GM10248 (cell line): ENCODE measurements around the gene TAS2R10.
"Not testable (repeated sequence)": the region's sequence is repeated elsewhere in the genome, so short reads cannot be mapped to it uniquely, and the experiment has no call there.

ENCODE experiments used
- CTCF ChIA-PET: fragments of 300-600 bp; sonication (Branson Sonifier 250); formaldehyde crosslinking; extraction: SDS; loops from one replicate; lab custom pipeline; 2021; ENCODE audit warnings: antibody characterized with exemption; lab: Yijun Ruan, JAX
- POLR2A ChIA-PET: fragments of 350-650 bp; sonication (Branson Sonifier 250); formaldehyde crosslinking; extraction: SDS; loops from one replicate; lab custom pipeline; 2020; ENCODE audit warnings: antibody characterized with exemption; lab: Yijun Ruan, JAX
- DNase-seq: peaks from one replicate; pipeline ENCODE4 v3.0.0; 2012; ENCODE audit errors: extremely low spot score
- TF ChIP-seq, protein P1 (sequence below): IDR thresholded peaks from 2 replicates; pipeline ENCODE4 v1.5.1; 2012; ENCODE audit warnings: mild to moderate bottlenecking, low read depth; ENCODE audit errors: extremely low read depth, missing control alignments, control extremely low read depth

TAS2R10 gene

DNA sequence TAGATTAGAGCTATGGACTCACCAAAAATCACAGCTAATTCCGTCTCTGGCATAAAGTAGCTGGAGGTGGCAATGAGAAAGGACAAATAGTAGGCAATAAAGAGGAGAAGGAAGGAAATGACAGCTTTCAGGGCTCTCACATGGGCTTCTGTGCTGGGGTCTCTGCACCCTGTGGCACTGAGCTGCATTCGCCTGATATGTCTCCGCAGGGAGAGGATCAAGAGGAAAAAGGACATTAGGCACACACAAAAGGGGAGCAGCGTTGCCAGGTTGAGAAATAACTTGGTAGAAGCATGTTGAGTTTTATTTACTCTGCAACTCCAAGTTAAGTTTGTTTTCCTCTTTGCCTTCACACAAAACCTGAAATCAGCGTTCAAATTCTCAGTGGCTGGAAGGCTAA lies 24.4 kb downstream of the TAS2R10 start:
- DNase-seq = no peak
- ChIA-PET POLR2A (no interaction called here), CTCF (no interaction called here)
- TF ChIP-seq, protein P1, sequence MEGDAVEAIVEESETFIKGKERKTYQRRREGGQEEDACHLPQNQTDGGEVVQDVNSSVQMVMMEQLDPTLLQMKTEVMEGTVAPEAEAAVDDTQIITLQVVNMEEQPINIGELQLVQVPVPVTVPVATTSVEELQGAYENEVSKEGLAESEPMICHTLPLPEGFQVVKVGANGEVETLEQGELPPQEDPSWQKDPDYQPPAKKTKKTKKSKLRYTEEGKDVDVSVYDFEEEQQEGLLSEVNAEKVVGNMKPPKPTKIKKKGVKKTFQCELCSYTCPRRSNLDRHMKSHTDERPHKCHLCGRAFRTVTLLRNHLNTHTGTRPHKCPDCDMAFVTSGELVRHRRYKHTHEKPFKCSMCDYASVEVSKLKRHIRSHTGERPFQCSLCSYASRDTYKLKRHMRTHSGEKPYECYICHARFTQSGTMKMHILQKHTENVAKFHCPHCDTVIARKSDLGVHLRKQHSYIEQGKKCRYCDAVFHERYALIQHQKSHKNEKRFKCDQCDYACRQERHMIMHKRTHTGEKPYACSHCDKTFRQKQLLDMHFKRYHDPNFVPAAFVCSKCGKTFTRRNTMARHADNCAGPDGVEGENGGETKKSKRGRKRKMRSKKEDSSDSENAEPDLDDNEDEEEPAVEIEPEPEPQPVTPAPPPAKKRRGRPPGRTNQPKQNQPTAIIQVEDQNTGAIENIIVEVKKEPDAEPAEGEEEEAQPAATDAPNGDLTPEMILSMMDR = no peak

DNA sequence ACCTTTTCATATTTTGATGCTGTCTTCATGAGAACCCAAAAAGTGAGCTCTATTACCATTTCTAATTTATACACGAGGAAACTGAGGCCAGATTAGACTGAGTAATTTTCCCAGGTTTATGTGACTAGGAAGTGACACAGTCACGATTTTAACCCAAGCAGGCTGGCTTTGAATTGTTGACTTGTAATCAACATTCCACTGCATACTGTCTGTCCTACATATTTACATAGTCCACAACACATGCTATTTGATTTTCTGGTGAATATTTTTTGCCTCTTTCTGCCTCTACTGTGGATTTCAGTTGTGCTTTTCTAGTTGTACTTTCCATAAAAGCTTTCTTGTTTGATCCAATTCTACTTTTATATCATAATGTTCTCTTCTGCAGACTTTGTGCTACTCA lies 31.9 kb downstream of the TAS2R10 start:
- TF ChIP-seq, protein P1 = no peak
- no peak for DNase-seq
- POLR2A ChIA-PET = no interaction called here
- CTCF ChIA-PET = no interaction called here

DNA sequence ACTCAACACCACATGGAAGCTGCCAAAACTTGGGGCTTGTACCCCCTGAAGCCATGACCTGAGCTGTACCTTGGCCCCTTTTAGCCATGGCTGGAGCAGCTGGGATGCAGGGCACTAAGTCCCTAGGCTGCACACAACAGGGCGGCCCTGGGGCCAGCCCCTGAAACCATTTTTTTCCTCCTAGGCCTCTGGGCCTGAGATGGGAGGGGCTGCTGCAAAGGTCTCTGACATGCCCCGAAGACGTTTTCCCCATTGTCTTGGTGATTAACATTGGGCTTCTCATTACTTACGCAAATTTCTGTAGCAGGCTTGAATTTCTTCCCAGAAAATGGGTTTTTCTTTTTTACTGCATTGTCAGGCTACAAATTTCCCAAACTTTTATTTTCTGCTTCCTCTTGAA lies 34.4 kb downstream of the TAS2R10 start:
- POLR2A ChIA-PET = not testable (repeated sequence)

DNA sequence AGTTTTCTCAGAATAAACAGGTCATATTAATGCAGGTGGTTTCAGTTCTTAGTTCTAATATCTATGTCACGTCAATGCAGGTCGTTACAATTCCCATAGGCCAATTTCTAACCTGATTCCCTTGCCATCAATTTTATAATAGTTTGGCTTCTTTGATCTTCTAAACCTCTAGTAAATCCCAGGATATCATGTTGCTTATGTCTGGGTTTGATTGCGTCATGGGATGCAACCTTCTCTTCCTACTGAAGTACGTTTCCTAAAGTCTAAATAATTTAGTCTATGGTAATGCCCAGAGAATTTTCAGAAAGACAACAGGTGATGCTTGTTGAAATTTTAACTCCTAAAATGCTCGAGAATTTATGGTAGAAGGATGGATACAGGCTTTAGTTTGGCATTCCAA lies 42.9 kb downstream of the TAS2R10 start:
- DNase-seq = no peak
- CTCF ChIA-PET = no interaction called here
- POLR2A ChIA-PET = no interaction called here
- TF ChIP-seq, protein P1 = no peak

More for the DNA sequence above, 34.4 kb downstream of the TAS2R10 start:
- CTCF ChIA-PET = interaction anchor here (1.2 kb wide), 1 partner anchor 13 kb away, joined by 3 read pairs; no protein-coding TSS in a partner anchor
- not testable (repeated sequence) for DNase-seq

DNA sequence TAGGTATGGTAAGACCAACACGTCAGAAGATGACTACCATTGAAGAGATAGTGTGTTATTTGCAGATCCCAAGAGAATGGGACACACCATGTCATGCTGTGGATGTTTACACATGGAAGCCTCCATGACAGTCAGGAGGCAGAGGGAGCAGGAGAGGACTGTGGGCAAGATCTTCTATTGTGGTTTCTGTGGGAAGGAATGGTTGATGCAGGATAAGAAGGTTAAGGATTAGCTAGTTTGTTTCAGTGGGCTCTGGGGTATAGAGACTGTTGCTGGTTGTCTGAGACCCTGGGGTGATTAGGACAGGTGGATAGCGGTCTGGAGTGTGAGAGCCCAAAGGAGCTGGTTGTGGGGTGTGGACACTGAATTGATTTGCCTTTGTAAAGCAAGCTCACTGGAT lies 47.1 kb downstream of the TAS2R10 start:
- TF ChIP-seq, protein P1 = no peak
- ChIA-PET CTCF (interaction anchor here (0.7 to 3.3 kb wide), 3 partner anchors 8 to 421 kb away, joined by 4 to 13 read pairs (median 11); no protein-coding TSS in a partner anchor), POLR2A (no interaction called here)
- no peak for DNase-seq
